Gastroesophageal sphincter (tissue), 4 donors: ENCODE data around the gene SLC25A20. TPM values are rescaled to one million over a fixed set of nuclear protein-coding genes. Genes with fewer than 3 reads are reported as not detected.
A peak's percentile ranks its signal among the peaks of the same experiment; 100 is the strongest.
"Not testable (repeated sequence)": the region's sequence is repeated elsewhere in the genome, so short reads cannot be mapped to it uniquely, and the experiment has no call there.

Source experiments
- ATAC-seq: fragments of 150-250 bp; one replicate; pipeline ENCODE4 v1.9.1; 2016; ENCODE audit warnings: mild to moderate bottlenecking, moderate library complexity
- H3K27ac ChIP-seq, 4 donors: fragments of 200-600 bp; sonication (generic) in 3 of 4; 1 replicate in 3 of 4; 2 replicates in 1 of 4; pipeline ENCODE4 v1.5.1; 2016 to 2019
- H3K27me3 ChIP-seq: fragments of 200-600 bp; sonication (generic); one replicate; pipeline ENCODE4 v1.5.1; 2019
- H3K36me3 ChIP-seq, 2 donors: fragments of 200-600 bp; sonication (generic); one replicate each; pipeline ENCODE4 v1.5.1; 2019; ENCODE audit warnings: control low read depth in 1 of 2
- H3K4me1 ChIP-seq, 3 donors: fragments of 200-600 bp; sonication (generic); 1 replicate in 2 of 3; 2 replicates in 1 of 3; pipeline ENCODE4 v1.5.1; 2016 to 2019; ENCODE audit warnings: control low read depth in 2 of 3
- H3K4me3 ChIP-seq, 2 donors: fragments of 200-600 bp; sonication (generic); one replicate each; pipeline ENCODE4 v1.5.1; 2019; ENCODE audit warnings: mild to moderate bottlenecking in 1 of 2, moderate library complexity in 1 of 2
- H3K9me3 ChIP-seq, 3 donors: fragments of 200-600 bp; sonication (generic); one replicate each; pipeline ENCODE4 v1.5.1; 2017 to 2019; ENCODE audit warnings: control low read depth in 2 of 3
- CTCF ChIP-seq, 4 experiments: fragments of 200-600 bp in 2 of 4; fragments of 450-650 bp in 2 of 4; sonication (generic) in 1 of 4; IDR thresholded peaks; one replicate each; pipeline ENCODE4 v1.5.1; 2017 to 2019; ENCODE audit warnings: antibody characterized with exemption in 4 of 4, mild to moderate bottlenecking in 2 of 4, moderate library complexity in 2 of 4
- EP300 ChIP-seq: sonication (generic); formaldehyde crosslinking; IDR thresholded peaks from one replicate; pipeline ENCODE4 v1.6.1; 2017; ENCODE audit warnings: antibody characterized with exemption, mild to moderate bottlenecking
- POLR2A ChIP-seq, 2 donors: fragments of 450-650 bp; IDR thresholded peaks; one replicate each; pipeline ENCODE4 v1.6.1; 2017; ENCODE audit warnings: antibody characterized with exemption in 2 of 2, mild to moderate bottlenecking in 2 of 2, moderate library complexity in 1 of 2
- POLR2AphosphoS5 ChIP-seq: sonication (generic); formaldehyde crosslinking; IDR thresholded peaks from one replicate; pipeline ENCODE4 v1.6.1; 2017; ENCODE audit warnings: antibody characterized with exemption
- WGBS, 2 donors: methylation state at CpG; one replicate each; pipeline ENCODE4 v1.1.5; 2018; ENCODE audit warnings: low coverage in 1 of 2; 5-methylcytosine and 5-hydroxymethylcytosine counted together
- total RNA-seq, 4 donors: library from RNA; depleted of rRNA; stranded (reverse); fragments of >200 nt; gene quantifications; one replicate each; pipeline ENCODE4 v1.1.0, GENCODE V29; 2016

The SLC25A20 gene
- total RNA-seq, 4 donors from 2014 or later, result 19.0 to 47.0 (median 23.9) TPM

GRCh38 chr3:48919215-48920138 lies 20.8 kb upstream of the SLC25A20 start:
- peaks cover 0 to 46% (median 22%) of the 10 kb centered on the region in 3 donors for H3K4me1 ChIP-seq
- WGBS, 2 donors, result 1 to 3% methylated on average over 19 to 20 of the region's 54 CpGs
- no peaks in the 10 kb centered on the region for H3K27me3 ChIP-seq
- no peaks in the 10 kb centered on the region for H3K9me3 ChIP-seq
- peak overlapping the region; percentile 89 to 98 (median 95) for H3K27ac ChIP-seq
- H3K36me3 ChIP-seq, result peaks cover 0 to 26% of the 10 kb centered on the region in 2 donors
- peak; percentile 41 for ATAC-seq
- peak overlapping the region; percentile 66 to 75 for H3K4me3 ChIP-seq
- TF ChIP-seq CTCF (IDR thresholded peaks at IDR 0.05) (no peak), POLR2A (IDR thresholded peaks at IDR 0.05) (no peak), EP300 (no peak), POLR2AphosphoS5 (no peak)

GRCh38 chr3:48918388-48919214 lies 19.9 kb upstream of the SLC25A20 start, which contains the start of gene ARIH2:
TSS of gene ARIH2 (plus strand) at chr3:48918842. CDS start at chr3:48927559, 8,717 bp downstream.
- 0% methylated on average over 2 to 17 of the region's 97 CpGs for WGBS, 2 donors
- Histone ChIP-seq H3K4me3 (peak within 1 kb of the TSS; percentile 66 to 75), H3K9me3 (no peaks in the 10 kb centered on the region), H3K36me3 (peaks cover 0 to 17% of the 10 kb centered on the region in 2 donors), H3K4me1 (peaks cover 0 to 46% (median 22%) of the 10 kb centered on the region in 3 donors), H3K27ac (peak within 1 kb of the TSS; percentile 89 to 98 (median 95)), H3K27me3 (no peaks in the 10 kb centered on the region)
- peak; percentile 98 for ATAC-seq
- TF ChIP-seq POLR2AphosphoS5 (peak; percentile 85), EP300 (no peak), CTCF (IDR thresholded peaks at IDR 0.05) (peak in 3 of 4 experiments; percentile 26 to 50 (median 41)), POLR2A (IDR thresholded peaks at IDR 0.05) (peak; percentile 81 to 89)

GRCh38 chr3:48915296-48915695 lies 16.6 kb upstream of the SLC25A20 start:
- no peak overlapping the region for H3K27ac ChIP-seq
- H3K4me3 ChIP-seq, result no peak overlapping the region
- peaks cover 0 to 23% (median 13%) of the 10 kb centered on the region in 3 donors for H3K4me1 ChIP-seq
- no peaks in the 10 kb centered on the region for H3K27me3 ChIP-seq
- no peaks in the 10 kb centered on the region for H3K9me3 ChIP-seq
- TF ChIP-seq CTCF (IDR thresholded peaks at IDR 0.05), result no peak
- no peak for TF ChIP-seq EP300
- TF ChIP-seq POLR2A (IDR thresholded peaks at IDR 0.05), result no peak
- TF ChIP-seq POLR2AphosphoS5, result no peak
- no peaks in the 10 kb centered on the region for H3K36me3 ChIP-seq
- no peak for ATAC-seq
- WGBS, 2 donors, result 50% methylated on average over 1 of the region's 1 CpG; no CpG with 5 or more reads in 1 of the 2 donors

GRCh38 chr3:48907026-48907425 lies 8.3 kb upstream of the SLC25A20 start:
- not testable (repeated sequence) for H3K27ac ChIP-seq, H3K4me3 ChIP-seq, H3K27me3 ChIP-seq, H3K36me3 ChIP-seq, H3K4me1 ChIP-seq, H3K9me3 ChIP-seq, ATAC-seq
- 83 to 100% methylated on average over 3 to 11 of the region's 13 CpGs for WGBS, 2 donors

- H3K9me3 ChIP-seq, result no peaks in the 10 kb centered on the region
- TF ChIP-seq EP300 (no peak), POLR2A (IDR thresholded peaks at IDR 0.05) (no peak), POLR2AphosphoS5 (no peak), CTCF (IDR thresholded peaks at IDR 0.05) (no peak)
- WGBS, 2 donors, result 53 to 86% methylated on average over 3 of the region's 4 CpGs
- H3K4me3 ChIP-seq, result peak overlapping the region; percentile 55 to 79
- H3K27me3 ChIP-seq, result no peaks in the 10 kb centered on the region
- H3K27ac ChIP-seq, result peak overlapping the region in 3 of 4 donors; percentile 83 to 89 (median 85)
- H3K36me3 ChIP-seq, result no peaks in the 10 kb centered on the region
- ATAC-seq, result no peak
- H3K4me1 ChIP-seq, result peaks cover 0 to 27% (median 9%) of the 10 kb centered on the region in 3 donors
These were observed 591 bp upstream of the SLC25A20 start for GRCh38 chr3:48899273-48899672.
